Activated T-cell treated with anti-CD3 and anti-CD28 coated beads for 1 hour (primary cell): ENCODE measurements around the gene NIT1.
A peak's percentile ranks its signal among the peaks of the same experiment; 100 is the strongest.

Source experiments
- DNase-seq: peaks from one replicate; pipeline ENCODE4 v3.0.0-alpha.2; 2020; ENCODE audit warnings: low read depth

The NIT1 gene

GRCh38 chr1:161117759-161118581 is at the start of gene NIT1, which contains the start of gene PFDN2:
TSS of gene NIT1 (plus strand) at chr1:161118105. CDS start at chr1:161118177, 72 bp downstream.
TSS of gene PFDN2 (minus strand) at chr1:161118037. CDS start at chr1:161118026, 11 bp downstream.
- peak; percentile 72 for DNase-seq

DNA sequence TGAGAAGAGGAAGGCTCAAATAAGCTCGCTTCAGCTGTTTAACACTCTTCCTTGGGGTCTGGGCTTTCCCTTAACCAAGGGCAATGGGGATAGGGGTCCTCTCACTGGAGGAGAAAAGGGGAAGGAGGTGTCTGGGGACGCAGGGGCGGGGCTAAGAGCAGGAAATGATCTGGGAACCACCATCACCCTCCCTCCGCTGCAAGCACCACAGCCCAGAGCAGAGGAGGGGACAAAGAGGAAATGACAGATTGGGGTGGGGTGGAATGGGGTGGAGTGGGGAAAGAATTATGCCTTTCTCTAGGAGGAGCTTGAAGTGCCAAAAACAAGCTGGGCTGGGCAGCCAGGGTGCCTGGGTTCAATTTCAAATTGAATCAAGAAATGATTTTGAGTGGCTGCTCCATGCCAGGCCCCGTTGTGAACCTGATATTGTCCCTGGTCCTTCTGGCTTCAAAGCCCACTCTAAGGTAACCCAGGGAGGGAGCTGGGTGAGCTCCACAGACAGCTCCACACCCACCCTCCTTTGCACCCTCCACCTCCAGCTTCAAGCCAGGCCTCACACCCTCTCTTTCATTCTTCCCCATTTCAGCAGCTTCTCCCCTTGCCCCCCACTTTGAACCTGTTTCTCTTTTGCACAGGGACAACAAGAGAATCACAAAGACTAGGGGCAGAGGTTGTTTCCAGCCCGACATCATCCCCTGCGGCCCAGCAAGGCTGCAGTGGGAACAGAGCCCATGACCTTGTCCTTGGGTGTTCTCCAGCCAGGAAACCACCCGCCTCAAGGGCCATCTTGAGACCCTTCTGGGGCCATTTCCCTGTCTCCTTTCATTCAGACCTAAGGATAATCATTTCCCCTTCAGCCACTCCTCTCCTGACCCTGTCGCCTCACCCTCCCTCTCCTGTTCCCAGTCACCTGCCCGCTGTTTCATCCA is 49.3 kb upstream of the NIT1 start:
- DNase-seq, result peak; percentile 67

GRCh38 chr1:161069241-161069640 is 48.7 kb upstream of the NIT1 start:
- DNase-seq, result no peak

DNA sequence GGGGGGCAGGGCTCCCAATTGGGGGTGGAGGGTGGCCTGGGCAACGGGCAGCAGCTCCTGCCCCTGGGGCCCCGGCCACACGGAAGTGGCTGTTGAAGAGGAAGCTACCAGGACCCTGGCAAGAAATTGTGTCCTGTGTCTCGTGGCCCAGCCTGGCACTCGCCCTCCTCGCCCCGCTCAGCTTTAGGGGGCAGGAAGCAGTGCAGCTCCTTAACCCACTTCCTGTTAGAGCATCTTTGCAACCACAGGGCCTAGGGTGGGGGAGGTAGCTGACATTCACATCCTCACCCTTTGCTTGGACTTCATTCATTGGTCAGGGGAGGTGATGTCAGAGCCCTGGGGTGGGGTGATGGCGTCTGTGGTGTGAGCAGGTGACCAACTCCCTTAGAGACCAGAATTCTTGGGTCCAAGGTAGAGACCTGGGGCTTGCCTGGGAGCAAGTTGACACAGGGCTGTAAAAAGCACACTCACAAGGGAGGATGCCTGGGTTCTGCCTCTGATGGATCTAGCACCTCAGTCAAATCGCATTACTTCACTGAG is 48.1 kb upstream of the NIT1 start, which contains the start of gene ARHGAP30:
ARHGAP30 (minus strand) TSS at position 161 of the 540 bp plus-strand sequence. CDS start 267 bp downstream, outside the sequence.
- DNase-seq, result peak; percentile 70

- DNase-seq, result no peak
Observed at GRCh38 chr1:161070761-161071160, 47.1 kb upstream of the NIT1 start.

DNA sequence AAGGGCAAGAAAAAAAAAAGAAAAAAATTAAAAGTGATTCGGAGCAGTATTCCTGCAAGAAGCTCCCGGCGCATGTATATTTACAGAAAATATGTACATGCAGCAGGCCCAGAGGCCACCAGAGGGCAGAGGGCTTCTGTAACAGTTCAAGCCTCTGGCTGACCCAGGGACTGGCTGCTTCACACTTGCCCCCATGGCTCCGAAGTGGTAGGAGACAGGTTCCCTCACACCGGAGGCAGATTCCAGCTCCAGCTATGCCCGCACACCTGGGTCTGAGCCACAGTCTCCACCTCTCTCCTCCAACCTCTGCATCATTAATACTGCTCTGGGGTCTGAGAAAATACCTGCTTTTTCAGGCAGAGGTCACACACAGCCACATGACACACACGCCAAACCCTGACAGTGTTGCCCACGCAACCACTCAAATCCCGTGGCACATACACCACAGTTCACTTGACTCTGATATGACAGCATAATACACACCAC is 46.0 kb upstream of the NIT1 start:
- DNase-seq, result peak; percentile 34

DNA sequence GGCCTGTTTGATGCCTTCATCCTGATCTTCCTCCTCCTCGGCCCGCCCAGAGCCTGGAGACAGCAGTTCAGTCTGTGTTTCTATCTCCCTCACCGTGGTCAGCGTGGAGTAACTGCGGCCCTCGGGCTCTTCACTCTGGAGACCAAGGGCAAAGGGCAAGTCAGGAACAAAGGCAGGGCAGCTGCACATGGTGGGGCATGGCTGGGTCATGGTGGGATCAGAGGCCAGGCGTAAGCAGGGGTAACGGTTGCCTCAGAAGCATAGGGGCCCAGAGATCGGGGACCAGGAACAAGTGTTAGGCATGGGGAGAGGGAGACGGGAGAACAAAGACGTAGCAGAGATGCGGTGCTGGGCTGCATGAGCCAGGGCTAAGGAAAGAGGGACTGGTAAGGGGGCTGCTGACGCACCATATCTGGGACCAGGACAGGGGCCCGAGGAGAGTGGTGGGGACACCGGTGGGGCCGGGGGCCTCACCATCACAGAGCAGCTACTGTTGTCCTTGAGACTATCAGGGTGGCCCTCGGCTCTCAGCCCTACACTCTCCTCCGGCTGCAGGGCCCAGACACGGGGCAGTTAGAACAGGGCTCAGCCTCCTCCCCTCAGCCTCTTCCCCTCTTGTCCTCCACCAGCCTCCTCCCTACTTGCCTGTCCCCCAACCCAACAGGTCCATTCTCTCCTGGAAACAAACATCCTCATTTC is 45.0 kb upstream of the NIT1 start:
- DNase-seq, result no peak

DNA sequence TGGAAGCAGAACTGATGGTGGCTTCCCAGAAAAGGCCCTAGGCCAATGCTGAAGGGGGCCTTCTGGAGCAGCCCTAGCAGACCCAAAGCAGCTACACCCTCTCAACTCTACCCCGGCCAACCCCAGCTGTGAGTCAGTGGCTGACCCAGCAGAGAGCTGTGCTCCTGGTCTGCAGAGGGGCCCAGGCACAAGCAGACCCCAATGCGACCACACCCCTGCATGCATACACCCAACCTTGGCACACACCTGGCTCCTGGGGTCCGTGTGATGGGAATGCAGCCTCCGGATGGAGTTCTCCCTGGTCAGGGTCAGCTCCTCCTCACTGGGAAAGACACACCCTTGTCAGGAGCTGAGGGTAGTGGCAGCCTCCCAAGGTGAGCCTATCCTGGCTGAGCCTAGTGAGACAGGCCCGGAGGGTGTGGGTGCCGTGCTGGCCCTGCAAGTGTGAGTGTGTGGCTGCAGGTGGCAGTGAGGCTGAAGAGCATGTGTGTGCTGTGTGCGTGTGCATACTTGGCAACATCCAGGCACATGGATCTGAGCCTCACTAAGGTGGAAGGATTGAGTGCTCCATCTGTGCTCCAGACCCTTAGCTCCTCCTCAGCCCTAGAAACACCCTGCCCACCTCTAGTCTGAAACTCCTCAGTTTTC is 44.3 kb upstream of the NIT1 start:
- no peak for DNase-seq

DNA sequence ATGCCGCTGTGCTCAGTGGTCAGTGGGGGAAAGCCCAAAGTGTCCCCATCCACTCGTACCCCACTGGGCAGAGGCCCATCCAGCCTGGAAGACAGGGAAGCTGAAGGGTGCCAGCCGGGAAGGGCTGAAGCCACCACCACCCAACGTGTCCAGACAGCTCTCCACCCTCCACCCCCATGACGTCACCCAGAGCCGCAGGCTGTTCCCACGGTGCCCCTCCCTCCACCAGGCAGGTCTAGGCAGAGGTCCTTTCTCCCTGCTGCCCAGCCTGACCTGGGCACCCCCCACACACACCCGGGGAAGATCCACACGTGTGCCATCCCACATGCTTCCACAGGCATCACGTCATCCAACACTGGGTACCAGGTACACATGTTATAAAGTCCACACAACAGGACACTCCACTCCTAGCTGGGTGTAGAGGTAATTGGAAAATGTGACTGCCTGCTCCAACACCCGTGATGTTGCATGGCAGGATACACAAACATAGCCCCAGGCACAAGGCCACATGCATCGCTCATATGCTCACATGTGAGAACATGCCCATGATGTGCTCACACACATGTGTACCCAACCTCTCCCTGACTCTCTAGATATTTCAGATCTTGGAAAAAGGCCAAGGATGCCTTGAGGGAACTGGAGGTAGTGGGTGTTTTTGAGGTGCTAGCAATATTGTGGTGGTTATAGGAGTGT is 43.1 kb upstream of the NIT1 start:
- DNase-seq, result no peak

DNA sequence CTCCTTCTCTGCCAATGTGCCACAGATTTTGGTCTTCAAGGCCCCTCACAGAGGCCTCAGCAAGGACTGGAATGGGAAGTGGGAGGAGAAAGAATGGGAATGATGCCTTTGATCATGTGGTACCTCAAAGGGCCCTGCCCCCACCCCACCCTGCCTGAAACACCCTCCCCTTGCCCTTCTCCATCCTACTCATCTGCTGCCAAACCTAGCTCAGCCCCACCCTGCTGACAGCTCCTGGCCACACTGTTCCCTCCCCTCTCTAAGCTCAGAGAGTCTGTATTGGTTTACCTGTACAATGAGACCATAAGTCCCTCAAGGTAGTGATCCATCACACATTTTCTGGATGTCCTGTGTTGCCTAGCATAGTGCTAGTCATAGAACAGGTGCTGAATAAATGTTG is 41.5 kb upstream of the NIT1 start:
- no peak for DNase-seq

DNA sequence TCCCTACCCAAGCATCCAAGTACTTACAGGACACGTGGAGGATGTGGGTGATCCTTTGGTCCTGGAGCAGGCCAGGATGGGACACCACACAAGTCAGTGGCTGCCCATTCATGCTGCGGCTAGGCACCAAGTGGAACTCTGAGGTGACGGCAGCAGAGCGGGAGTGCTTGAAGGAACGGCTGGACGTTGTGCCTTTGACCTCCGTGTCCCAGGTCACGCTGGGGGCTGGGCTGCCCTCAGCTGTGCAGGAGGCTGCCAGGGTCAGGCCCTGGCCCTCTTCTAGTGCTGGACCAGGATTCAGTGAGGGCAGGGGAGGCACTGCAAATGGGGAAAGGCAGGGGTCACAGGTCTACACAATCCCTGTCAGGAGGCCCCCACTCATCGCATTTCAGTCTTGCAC is 40.5 kb upstream of the NIT1 start:
- DNase-seq, result no peak

DNA sequence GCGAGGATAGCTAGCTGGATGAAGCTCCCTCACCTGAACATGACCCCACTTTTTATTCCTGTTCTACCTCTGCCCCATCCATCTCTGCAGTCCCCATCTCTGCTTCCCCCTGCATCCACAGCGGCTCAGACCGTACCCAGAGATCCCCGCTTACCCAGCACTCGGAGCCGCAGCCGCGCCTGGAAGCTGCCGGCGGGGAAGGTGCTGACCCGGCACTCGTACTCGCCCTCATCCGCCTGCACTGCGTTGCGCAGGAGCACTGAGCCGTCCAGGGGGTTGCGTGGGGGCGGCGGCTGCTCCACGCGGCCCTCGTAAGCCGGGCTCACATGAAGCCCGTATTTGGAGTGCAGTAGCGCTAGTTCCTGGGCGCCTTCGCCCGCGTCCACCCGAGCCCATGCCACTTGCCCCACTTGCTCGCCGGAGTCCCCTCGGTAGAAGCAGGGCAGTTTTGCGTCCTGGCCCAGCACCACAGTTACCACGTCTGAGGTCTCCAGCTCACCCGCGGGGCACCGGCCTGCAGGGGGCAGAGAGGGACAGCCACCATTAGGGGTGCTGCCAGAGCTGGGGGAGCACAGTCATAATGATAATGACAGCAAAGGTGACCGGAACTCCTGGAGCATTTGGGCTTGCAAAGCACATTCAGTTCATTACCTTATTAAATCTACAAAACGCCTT is 38.3 kb upstream of the NIT1 start:
- no peak for DNase-seq

DNA sequence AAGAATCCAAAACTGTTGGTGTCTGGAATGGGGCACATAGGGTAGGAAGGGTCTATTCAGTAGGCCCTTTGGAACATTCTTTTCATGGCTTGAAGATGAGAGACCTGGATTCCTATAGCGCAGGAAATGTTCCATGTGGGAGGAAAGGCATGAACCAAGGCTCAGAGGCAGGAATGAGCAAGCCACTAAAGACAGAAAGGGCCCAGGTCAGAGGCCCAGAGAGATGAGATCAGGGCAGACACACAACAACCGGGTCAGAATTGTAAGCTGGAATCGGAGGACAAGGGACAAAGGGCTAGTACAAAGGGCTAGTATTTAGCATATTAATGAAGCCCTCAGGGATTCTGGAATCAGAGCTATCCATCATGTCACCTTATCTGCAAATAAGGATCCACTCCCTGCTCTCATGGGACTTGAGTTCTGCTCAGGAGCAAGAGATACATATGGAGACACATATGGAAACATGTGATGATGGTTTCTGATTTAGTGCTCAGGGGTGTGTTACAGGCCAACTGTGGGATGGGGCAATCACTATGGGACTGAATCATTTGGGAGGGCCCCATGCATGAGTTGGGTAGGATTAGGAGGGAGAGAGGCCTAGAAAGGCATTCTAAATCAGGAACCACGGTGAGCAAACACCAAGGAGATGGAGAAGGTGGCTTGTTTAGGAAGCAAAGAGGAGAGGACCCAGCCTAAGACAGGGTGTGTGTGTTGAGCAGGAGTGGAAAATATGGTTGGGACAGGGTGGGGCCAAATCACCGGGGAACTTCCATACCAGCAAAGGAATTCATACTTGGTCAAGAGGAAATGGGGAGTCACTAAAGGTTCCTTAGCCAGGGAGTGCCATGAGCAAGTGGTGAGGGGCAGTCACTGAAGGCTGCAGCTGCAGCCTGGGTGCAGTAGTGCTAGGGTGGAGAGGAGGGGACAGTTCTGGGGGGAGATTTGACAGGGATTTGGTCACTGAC is 37.2 kb upstream of the NIT1 start:
- no peak for DNase-seq

- no peak for DNase-seq
Observed at GRCh38 chr1:161081519-161081918, 36.4 kb upstream of the NIT1 start.

GRCh38 chr1:161082483-161082882 is 35.4 kb upstream of the NIT1 start:
- DNase-seq, result no peak

DNA sequence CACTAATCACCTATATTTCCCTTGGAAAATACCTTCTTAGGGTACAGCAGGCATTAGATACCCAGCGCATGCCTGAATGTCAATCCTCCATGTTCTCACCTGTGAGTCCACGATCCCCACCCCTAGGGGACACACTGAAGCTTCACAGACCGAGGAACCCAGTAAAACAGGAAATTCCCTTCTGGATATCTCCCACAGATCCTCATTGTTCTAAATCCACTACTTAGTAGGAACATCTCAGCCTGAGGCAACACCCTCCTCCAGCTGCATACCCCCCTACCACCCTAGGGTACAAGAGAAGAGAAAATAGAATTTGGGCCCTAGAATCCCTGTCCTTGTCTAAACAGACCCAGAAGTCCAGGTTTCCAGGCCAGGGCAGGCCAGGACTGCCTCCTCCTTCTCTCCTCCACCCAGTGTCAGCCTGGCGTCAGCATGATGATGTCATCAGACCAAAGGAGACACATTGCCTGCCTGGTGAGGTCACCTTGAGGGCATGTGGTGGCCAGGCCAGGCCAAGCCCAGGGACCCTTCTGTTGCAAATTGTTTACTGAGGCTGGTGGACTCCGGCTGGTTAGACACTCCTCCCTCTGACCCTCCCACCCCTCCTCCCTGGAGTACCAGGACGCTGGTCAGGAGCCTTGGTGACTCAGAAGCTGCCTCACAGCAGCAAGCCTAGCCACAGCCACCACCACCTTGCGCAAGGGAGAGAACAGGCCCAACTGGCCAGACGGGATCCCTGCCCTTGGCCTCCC is 34.7 kb upstream of the NIT1 start:
- DNase-seq, result no peak

- DNase-seq, result no peak
Observed at GRCh38 chr1:161083748-161084596, 33.9 kb upstream of the NIT1 start.
